Colonic mucosa (tissue), 4 donors: Measurements from ENCODE around the gene TAF10. TPM values are rescaled to one million over a fixed set of nuclear protein-coding genes. Genes with fewer than 3 reads are reported as not detected.

Source experiments
- DNase-seq: peaks from one replicate; pipeline ENCODE4 v3.0.0-alpha.2; 2020
- H3K27ac ChIP-seq: fragments of 200-600 bp; one replicate; pipeline ENCODE4 v1.8.0; 2021
- H3K27me3 ChIP-seq: fragments of 200-600 bp; one replicate; pipeline ENCODE4 v1.8.0; 2021
- H3K36me3 ChIP-seq: fragments of 200-600 bp; one replicate; pipeline ENCODE4 v1.8.0; 2021
- H3K4me1 ChIP-seq: fragments of 200-600 bp; one replicate; pipeline ENCODE4 v1.8.0; 2021; ENCODE audit warnings: mild to moderate bottlenecking
- H3K4me3 ChIP-seq: fragments of 200-600 bp; one replicate; pipeline ENCODE4 v1.8.0; 2021
- H3K9ac ChIP-seq, 2 donors: one replicate each; pipeline ENCODE4 v1.7.0; 2013; ENCODE audit warnings: control low read depth in 2 of 2, low read depth in 2 of 2, low read length in 2 of 2
- H3K9me3 ChIP-seq: fragments of 200-600 bp; one replicate; pipeline ENCODE4 v1.8.0; 2021
- CTCF ChIP-seq: fragments of 200-600 bp; IDR thresholded peaks from one replicate; pipeline ENCODE4 v1.8.0; 2022; ENCODE audit warnings: antibody characterized with exemption, mild to moderate bottlenecking
- intact Hi-C: fragments of 100-400 bp; cut with DNase I; formaldehyde crosslinking; loops from one replicate; pipeline ENCODE4 v1.14.1; 2022
- total RNA-seq, 2 donors: library from RNA; stranded (reverse); fragmentation: NEBNext Ultra II Directional in 1 of 2; extraction: Animal tissue kit (Norgen Biotek cat#: 25700) in 1 of 2; gene quantifications; one replicate each; pipeline ENCODE4 v1.2.1, GENCODE V29; 2021
- donor health status: healthy.
- donor health status: DM: no; HTN: no; CAD: no.
- donor health status: DM: no; HTN: no; CAD: no.

The TAF10 gene
- total RNA-seq, 2 donors from 2014 or later, result 123 to 142 TPM

- intact Hi-C loops, result no loop called here
- Histone ChIP-seq H3K4me3 (peak overlapping the region; percentile 2), H3K36me3 (no peaks in the 10 kb centered on the region), H3K4me1 (no peaks in the 10 kb centered on the region), H3K9ac (no peak overlapping the region), H3K27me3 (peaks cover 3% of the 10 kb centered on the region), H3K9me3 (no peaks in the 10 kb centered on the region), H3K27ac (no peak overlapping the region)
- TF ChIP-seq CTCF, result no peak
- DNase-seq, result no peak
These were observed 44.5 kb upstream of the TAF10 start for GRCh38 chr11:6656584-6656915.

DNA sequence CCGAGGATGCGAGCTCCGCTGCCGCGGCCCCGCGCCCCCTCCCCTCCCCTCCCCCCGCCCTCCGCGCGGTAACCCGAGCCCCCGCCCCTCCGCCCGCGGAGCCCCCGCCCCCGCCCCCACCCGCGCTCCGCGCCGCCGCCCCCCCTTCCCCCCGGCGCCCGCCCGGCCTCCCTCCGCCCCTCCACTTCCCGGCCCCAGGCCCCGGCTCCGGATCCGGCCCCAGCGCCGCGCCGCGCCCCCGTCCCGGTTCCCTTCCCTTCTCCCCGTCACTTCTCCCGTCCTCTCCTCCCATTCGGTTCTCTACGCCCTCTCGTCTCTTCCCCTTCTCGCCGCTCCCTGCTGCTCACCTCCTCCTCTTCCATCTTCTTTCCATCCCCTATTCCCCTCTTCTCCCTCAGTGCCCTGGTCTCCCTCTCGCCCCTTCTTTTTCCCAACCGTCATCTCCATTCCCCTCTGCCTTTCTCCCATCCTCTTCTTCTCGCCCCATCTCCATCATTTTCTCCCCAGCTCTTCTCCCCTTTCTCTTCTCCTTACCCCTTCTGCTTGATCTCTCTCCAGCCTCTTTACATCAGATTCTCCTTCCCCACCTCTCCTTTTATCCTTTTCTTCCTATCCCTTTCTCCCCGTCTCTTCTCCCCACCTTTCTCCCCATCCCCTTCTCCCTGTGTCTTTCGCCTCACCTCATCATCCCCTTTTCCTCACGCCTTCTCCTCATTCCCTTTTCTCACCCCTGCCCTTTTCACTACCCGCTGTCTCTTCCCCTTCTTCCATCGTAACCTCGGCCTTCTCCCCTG is 44.0 kb upstream of the TAF10 start, which contains the start of gene DCHS1:
DCHS1 (minus strand) TSS at position 20 of the 794 bp plus-strand sequence. CDS start 14,196 bp downstream, outside the sequence.
- H3K27me3 ChIP-seq, result peaks cover 3% of the 10 kb centered on the region
- peak within 1 kb of the TSS; percentile 24 for H3K4me3 ChIP-seq
- H3K9ac ChIP-seq, result peak within 1 kb of the TSS; percentile 32 to 37
- H3K4me1 ChIP-seq, result no peaks in the 10 kb centered on the region
- no peak for TF ChIP-seq CTCF
- H3K9me3 ChIP-seq, result no peaks in the 10 kb centered on the region
- no peak for DNase-seq
- peak within 1 kb of the TSS; percentile 53 for H3K27ac ChIP-seq
- intact Hi-C loops, result no loop called here
- H3K36me3 ChIP-seq, result no peaks in the 10 kb centered on the region

GRCh38 chr11:6655020-6655789 is 43.2 kb upstream of the TAF10 start:
- no peak for DNase-seq
- peak overlapping the region; percentile 53 for H3K27ac ChIP-seq
- peak overlapping the region in 1 of 2 donors; percentile 37 for H3K9ac ChIP-seq
- H3K9me3 ChIP-seq, result no peaks in the 10 kb centered on the region
- H3K4me3 ChIP-seq, result peak overlapping the region; percentile 24
- no peaks in the 10 kb centered on the region for H3K4me1 ChIP-seq
- intact Hi-C loops, result no loop called here
- H3K27me3 ChIP-seq, result peaks cover 3% of the 10 kb centered on the region
- H3K36me3 ChIP-seq, result no peaks in the 10 kb centered on the region
- no peak for TF ChIP-seq CTCF

- Histone ChIP-seq H3K4me1 (no peaks in the 10 kb centered on the region), H3K27me3 (peaks cover 3% of the 10 kb centered on the region), H3K9me3 (no peaks in the 10 kb centered on the region), H3K27ac (no peak overlapping the region), H3K4me3 (peak overlapping the region; percentile 24), H3K36me3 (no peaks in the 10 kb centered on the region), H3K9ac (peak overlapping the region in 1 of 2 donors; percentile 5)
- no peak for DNase-seq
- TF ChIP-seq CTCF, result no peak
- intact Hi-C loops, result no loop called here
These were observed 42.4 kb upstream of the TAF10 start for GRCh38 chr11:6654281-6655019.

GRCh38 chr11:6653656-6654055 is 41.6 kb upstream of the TAF10 start:
- Histone ChIP-seq H3K27ac (no peak overlapping the region), H3K9me3 (no peaks in the 10 kb centered on the region), H3K4me1 (no peaks in the 10 kb centered on the region), H3K4me3 (no peak overlapping the region), H3K36me3 (no peaks in the 10 kb centered on the region), H3K27me3 (peaks cover 3% of the 10 kb centered on the region), H3K9ac (no peak overlapping the region)
- TF ChIP-seq CTCF, result no peak
- intact Hi-C loops, result no loop called here
- DNase-seq, result no peak
